HG02610 (cell line): ENCODE results near the gene GULP1.
"Not testable (repeated sequence)": the region's sequence is repeated elsewhere in the genome, so short reads cannot be mapped to it uniquely, and the experiment has no call there.

Experiments
- ATAC-seq: cut with Tn5 transposase; IDR thresholded peaks from one replicate; pipeline ENCODE4 v1.9.1; 2021; ENCODE audit warnings: mild to moderate bottlenecking, moderate library complexity; ENCODE audit not compliant: unreplicated experiment

The GULP1 gene

DNA sequence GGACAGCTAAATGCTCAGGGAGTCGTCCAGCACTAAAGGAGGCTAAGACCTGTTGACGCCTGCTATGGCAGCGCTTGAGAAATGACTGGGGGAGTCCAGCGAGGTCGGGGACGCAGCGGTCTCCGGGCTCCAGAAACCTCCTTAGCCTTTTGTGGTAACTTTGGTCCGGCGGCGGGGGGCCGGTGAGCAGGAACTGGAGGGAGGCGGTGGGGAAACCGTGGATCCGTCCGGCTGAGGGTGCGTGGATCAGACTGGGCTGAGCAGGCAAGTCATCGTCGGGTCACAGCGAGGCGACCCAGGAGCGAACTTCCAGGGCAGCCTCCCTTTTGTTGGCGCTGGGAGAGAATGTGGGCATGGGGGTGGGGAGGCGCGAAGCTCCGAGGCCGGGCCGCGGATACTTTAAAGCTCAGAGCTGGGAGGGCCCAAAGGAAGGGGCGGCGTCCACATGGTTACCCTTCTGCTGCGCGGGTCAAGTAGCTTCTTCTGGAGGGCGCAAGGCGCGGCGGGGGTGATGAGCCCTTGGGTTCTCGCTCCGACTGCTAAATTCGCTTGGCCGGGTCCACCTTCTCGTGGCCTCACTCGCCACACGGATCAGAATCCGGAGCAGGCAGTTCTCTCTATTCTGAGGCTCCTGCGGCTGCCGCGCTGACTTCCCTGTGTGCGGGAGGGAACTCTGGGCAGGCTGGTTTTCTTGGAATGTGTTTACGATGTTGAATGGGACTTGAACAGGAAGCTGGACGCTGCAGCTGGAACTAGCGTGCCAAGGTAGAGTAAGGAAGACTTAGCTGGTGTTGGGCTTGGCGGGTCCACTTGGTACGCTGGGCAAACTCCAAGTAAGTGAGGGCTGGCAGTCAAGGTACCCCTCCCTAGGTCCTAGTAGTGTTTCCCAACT, 920 bp downstream of the GULP1 start:
- ATAC-seq = no peak

DNA sequence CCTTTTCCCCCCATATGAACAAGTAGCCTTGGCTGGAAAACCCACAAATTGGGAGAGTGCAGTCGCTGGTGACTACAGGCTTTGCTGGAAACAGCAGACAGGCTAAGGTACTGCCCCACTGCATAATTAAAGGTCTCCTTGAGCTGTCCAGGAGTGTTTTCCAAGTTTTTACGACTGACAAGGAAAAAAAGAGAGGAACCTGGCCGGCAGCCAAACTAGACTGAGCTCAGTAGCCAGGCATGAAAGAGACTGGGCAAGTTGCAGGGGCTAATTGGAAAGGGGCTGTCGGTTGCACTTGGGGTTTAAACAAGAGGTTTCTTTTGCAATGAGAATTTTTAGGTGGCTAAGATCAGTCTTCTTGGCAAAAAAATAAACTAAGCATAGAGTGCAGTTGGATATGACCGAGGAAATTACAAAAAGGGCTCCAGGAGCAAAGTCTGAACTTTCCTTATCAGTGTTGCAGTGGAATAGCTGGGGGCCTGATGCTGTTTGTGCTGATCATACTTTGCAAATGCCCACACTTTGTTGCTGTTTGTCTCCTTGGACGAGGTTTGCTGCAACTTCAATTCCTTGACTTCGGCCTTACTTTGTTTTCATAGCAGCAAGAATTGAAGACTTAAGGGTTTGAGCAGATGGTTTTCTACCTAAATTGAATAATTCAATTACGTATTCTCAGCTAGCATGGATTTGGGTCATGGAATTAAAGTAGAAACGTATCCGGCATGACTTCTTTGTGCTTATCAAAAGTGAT, 2.1 kb downstream of the GULP1 start:
- no peak for ATAC-seq

DNA sequence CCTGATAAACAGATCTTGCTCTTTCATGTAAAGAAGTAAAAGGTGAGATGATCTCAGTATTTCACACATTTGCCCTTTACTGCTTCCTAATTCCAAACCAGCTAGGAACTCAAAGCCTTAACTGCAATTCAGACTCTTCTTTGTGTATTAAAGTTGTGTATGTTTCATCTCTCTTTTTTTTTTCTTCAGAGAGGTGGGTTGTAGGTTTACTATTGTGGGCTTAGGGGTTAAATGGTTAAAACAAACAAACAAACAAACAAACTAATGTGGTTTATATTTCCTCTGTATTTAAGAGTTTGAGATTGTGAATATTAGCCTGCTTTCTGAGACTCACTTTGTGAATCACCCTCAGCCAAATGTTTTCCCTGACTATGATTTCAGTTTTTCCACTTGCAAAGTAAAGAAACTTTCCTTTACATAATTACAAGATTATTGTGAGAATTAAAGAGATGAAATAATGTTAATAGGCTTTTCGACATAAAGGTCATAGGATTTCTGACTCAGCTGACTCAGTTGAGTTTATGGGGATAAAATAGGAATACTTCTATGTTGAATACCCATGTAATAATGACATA, 2.8 kb downstream of the GULP1 start:
- no peak for ATAC-seq

DNA sequence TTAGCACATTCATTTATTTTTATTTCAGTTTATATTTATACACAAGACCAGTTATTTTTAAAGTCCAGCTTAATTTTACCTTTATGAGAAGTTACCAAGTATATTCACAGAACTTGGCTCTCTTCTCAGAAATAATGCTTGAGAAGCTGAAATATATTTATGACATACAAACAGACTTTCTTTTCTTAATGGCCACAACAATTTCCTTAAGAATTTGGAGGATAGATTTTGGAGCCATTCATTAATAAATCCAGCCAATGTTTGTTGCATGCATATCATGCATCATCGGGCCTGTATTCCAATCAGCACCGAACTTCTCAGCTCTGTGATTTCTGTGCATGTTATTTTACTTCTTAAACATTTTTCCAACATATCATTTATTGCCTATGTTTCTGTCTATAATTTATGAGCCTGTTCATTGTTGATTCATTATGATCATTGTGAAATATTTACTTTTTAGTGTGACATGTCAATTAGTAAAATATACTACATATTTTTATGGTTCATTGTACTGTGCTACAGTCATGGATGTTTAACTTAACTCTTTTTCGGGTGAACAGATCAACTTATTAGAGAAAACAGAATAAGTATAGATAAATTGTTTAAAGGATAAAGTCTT, 3.5 kb downstream of the GULP1 start:
- no peak for ATAC-seq

DNA sequence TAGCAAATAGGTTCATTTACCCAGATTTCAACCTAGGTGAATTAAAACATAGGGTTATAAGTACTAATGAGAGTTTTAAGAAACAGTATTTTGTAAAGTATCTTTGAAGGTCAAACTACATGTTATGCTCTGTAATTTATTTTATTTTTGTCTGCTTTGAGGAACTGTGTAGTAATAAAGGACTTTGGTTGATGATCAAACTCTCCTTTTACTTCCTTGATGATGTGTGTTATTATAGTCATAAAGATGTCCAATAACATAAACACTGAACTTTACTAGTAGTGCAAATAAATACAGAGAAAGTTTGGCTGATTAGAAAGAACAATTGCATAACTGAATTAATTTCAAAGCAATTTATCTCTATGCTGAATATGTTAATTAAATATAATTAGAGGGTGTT, 6.3 kb downstream of the GULP1 start:
- ATAC-seq = no peak

DNA sequence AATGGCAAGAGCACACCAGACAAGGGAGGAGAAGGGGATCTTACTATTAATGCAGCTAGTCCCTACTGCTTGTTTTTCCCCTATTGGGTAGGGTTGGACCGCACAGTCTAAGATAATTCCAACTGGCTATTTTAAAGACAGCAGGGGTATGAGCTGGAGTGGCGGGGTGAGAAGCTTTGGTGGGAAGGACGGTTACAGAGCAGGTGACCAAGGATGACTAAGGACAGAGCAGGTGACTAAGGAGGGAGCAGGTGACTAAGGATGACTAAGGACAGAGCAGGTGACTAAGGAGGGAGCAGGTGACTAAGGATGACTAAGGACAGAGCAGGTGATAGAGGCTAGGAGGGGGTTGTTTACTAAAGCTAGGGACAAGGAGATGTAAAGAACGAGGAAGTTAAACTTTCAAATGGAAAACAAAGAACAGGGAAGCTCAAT, 7.3 kb downstream of the GULP1 start:
- not testable (repeated sequence) for ATAC-seq

DNA sequence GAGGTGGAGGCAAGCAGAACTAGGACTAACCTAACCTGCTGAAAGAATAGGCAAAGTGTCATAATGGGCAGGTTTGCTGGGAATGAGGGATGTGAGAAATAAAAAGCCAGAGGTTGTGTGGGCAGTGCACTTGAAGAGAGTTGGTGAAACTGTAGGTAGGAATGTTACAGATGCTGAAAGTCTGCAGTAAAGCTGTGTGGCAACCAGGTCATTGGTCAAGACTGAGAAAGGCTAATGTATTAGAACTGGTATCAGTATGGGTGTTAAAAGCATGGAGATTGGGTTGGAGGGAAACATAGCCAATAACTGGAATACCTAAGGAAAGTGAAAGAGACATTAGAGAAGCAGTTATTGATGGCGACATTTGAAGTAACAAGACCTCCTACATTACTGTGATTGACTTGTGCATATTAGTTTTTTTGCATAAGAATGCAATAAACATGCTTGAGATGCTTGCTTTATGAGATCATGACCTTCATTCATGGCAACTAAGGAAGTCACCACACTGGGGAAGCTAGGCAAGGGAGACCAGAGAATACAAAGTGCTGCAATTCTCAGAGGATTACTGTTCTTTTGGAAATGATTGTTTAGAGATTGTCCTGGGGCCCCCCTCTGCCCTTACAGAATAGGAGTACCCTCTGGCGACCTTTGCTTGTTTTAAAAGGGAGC, 11.8 kb downstream of the GULP1 start:
- no peak for ATAC-seq

DNA sequence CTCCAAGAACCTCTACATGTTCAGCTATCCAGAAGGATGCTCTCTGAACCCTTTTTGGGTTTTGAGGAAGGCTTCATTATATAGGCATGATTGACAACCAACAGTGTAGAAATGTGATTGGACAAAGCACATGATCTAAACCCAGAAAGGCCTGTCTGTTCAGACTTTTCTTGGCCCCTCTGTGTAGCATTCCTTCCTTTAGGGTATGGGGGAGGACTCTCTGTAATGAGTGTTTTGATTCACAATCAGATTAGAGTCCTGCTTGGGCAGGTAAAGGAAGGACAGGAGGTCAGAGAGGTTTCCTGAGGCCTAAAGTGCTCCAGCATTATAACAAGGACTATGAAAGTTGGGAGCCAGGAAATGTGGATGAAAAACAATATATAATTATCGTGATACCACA, 13.6 kb downstream of the GULP1 start:
- no peak for ATAC-seq

DNA sequence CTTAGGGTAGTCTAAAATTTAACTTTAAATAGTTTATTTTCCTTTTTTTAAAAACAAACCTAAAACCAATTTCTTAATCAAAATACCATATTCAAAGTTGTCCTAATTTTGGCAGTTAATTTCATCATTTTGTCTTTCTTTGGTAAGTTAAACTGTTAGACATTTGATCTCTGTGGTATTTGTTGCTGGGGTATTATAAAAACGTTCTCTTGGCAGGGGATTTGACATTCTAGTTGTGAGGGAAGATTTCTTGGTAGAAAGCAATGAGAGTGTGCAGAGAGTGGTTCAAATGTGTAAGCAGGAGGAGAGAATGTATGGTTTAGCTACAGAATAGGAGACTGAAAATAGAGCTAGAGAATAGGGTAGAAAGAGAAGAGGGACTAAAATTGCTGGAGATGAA, 14.6 kb downstream of the GULP1 start:
- ATAC-seq = no peak

DNA sequence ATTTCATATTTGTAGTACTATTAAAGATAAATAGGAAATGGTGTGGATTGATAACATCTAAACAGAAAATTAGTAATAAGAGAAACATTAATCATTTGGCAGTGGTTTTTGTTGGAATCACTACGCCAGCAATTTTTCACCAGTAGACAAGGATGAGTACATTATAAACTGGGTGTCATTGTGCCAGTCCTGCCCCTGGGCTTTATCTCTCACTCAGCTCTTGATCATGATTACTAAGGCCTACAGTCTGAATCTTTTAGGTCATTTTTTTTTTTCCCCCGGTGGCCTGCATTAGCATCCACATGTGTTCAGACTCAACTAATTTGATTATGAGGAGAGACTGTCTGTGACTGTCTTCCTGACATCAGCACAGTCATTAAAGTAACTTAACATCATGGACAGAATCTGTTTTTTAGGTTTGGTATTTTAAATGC, 16.2 kb downstream of the GULP1 start:
- ATAC-seq = no peak

DNA sequence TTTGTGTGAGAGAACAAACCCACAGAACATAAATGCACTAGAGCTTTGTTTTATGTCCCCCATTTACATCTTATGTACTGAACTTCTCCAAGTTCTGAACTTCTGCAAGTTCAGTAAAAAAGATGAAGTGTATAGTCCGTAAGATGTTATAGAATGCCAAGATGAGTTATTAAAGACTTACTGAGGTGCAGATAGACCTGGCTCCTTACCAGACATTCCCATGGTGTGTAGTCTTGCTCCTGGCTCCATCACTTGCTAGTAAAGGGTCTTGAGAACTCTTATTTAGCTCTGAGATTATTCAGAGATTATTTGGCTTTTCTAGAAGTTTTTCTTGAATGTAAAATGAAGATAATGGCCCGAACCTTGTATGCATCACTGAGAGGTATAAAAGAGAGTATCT, 16.8 kb downstream of the GULP1 start:
- ATAC-seq = no peak

DNA sequence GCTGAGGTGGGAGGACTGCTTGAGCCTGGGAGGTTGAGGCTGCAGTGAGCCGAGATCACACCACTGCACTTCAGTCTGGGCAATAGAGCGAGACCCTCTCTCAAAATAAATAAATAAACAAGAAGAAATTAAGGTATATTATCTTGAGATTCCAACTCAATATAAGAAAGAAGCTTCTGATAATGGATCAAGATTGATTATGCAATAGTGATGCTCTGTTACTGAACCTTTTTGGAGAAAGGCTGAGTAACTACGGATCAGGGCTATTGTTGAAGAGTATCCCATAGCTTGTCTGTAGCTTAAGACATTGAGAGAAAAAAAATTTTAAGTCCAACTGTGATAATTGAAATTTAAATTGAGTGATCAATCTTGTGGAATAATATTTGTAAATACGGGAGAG, 17.7 kb downstream of the GULP1 start:
- no peak for ATAC-seq

DNA sequence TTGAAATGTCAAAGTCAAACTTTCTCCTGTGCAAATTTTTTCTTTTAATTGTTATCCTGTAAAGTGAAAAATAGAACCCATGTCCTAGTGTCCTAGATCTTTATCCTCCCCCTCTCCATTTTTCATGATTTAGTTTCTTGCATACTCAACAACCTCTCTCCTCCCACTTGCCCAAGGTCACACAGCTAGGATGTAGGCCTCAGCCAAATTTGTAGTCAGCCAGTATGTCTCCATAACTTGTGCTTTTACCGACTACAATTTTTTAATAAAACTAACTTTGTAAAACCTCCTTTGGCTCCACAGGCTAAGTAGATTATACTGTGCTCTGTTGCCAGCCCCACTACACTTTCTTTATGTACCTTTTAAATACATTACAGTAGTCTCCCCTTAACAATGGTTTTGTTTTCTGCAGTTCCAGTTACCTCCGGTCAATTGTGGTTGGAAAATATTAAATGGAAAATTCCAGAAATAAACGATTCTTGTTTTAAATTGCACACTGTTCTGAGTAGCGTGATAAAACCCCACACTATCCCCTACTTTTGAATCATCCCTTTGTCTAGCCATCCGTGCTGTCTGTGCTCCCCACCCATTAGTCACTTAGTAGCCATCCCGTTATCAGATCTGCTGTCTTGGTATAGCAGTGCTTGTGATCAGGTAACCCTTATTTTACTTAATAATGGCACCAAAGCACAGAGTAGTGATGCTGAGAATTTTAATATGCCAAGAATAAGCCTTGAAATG, 22.8 kb downstream of the GULP1 start:
- ATAC-seq = no peak

DNA sequence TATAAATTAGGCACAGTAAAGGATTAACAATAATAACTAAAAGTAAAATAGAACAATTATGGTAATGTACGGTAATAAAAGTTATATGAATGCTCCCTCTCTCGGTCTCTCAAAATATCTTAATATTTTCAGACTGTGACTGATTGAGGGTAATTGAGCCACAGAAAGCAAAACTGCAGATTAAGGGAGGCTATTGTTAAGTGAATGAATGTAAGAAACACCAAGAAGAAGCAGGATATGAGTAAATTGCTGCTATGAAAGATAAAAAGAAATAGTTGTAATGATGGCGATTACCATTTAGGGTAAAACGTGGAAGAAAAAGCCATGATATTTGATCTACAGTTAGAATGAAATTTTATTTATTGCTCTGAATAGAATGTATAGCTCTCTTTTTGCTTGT, 24.1 kb downstream of the GULP1 start:
- no peak for ATAC-seq

DNA sequence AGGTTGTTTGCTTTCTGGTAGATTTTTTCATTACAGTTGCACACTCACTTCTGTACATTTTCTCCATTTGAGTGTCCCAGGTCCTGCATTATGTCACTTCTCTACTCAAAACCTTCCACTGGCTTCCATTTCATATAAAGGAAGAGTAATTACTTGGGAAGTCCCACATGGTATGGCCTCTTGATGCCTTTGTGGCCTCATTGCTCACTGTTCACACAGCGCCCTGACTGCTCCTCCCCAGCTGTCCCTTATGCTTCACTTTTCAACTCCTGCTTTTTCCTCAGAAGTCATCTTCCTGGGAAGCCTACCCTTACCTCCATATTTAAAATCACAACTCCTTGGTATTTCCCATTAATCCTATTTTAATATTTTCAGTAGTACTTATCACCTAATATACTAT, 24.7 kb downstream of the GULP1 start:
- no peak for ATAC-seq

DNA sequence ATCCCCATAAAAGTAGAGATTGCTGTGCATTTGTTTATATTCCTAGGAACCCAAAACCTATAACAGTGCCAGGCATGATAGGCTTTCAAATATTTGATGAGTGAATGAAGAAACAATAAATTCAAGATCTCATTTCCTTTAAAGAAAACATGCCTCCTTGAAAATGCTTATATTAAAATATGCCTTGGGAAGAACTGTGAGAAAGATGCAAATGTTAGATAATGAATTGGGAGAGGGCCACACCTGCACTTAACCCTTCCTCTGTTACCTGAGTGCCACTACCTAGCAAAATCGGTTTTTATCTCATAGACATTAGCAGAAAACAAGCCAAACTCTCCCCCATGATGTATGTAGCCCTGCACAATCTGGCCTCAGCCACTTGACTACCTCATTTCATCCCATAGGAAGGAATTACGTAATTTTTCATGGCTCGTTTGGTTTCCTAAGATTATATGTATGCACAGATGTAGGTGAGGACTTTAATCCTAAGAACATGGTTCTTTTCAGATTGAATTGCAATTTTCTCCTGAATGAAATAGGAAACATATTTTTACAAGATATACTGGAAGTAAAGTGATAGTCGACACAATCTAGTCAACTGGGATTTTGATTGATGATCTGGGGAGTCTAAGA, 25.2 kb downstream of the GULP1 start:
- ATAC-seq = no peak

DNA sequence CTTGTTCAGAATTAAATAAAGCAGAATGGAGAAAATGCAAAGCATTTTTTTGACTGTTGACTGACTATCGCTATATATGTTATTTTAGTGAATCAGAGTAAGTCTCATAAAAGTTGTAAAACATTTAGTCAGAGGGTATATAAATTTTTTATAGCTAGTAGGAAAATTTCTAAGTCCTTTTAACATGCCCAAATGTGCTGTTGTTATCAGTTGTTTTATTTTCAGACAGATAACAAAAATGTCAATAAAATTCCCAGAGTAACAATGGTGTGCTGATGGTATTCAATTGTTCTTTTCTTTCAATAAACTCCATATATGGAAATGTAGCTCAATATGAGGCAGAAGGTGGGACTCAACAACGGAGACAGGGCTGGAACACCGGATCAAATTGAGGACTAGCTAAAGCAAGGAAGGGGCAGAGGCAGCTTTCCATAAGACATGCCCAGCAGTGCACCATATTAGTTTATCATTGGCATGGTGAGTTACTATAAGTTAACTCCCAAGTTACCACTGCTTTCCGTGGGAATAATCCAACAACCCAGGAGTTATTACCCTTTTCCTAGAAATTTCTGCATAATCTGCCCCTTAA, 26.6 kb downstream of the GULP1 start:
- ATAC-seq = no peak

DNA sequence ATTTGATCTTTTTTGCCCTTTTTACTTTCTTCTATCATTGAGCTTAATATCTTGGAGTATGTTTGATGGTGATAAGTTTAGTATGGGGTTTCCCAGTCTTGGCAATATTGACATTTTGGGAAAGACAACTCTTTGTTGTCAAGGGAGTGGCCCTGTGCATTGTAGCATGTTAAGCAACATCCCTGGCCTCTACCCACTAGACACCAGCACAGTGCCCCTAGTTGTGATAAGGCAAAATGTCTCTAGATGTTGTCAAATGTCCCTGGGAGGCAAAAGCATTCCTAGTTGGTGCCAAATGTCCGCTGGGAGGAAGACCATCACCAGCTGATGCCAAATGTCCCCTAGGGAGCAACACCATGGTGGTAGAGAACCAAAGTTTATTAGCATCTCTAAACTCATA, 28.2 kb downstream of the GULP1 start:
- no peak for ATAC-seq

DNA sequence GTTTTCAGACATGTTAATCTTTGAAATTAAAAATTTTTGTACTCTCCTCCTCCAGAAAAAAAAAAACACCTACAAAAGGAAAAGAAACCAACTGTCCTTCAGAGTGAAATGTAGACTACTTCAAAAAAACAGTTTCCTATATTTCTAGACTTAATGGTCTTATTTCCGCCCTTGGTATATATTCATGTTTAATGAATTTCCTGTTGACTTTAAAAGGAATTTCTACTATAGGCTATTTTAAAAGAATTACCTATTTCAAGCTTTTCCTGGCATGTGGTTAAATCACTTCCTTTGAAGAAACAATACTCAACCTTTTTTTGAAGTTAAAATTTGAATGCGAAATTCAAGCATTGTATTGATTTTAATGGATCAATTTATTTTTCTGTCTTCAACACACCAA, 29.2 kb downstream of the GULP1 start:
- ATAC-seq = no peak
